Transverse colon (tissue), 4 donors: ENCODE data around the gene SFN. TPM values are rescaled to one million over a fixed set of nuclear protein-coding genes. Genes with fewer than 3 reads are reported as not detected.
A peak's percentile ranks its signal among the peaks of the same experiment; 100 is the strongest.
"Not testable (repeated sequence)": the region's sequence is repeated elsewhere in the genome, so short reads cannot be mapped to it uniquely, and the experiment has no call there.

Source experiments
- DNase-seq: peaks from one replicate; pipeline ENCODE4 v3.0.0-alpha.2; 2019
- H3K27ac ChIP-seq, 4 donors: fragments of 200-600 bp; sonication (generic); 2 replicates each; pipeline ENCODE4 v1.5.1; 2016 to 2018; ENCODE audit warnings: inconsistent platforms in 4 of 4
- H3K27me3 ChIP-seq: fragments of 200-600 bp; sonication (generic); 2 replicates; pipeline ENCODE4 v1.5.1; 2017; ENCODE audit warnings: inconsistent platforms
- H3K36me3 ChIP-seq, 4 donors: fragments of 200-600 bp; sonication (generic); 2 replicates each; pipeline ENCODE4 v1.5.1; 2017 to 2019; ENCODE audit warnings: inconsistent platforms in 4 of 4
- H3K4me1 ChIP-seq, 4 donors: fragments of 200-600 bp; sonication (generic); 2 replicates each; pipeline ENCODE4 v1.5.1; 2017 to 2020; ENCODE audit warnings: inconsistent platforms in 4 of 4
- H3K4me3 ChIP-seq, 4 donors: fragments of 200-600 bp; sonication (generic); 1 replicate in 1 of 4; 2 replicates in 3 of 4; pipeline versions ENCODE4 v1.5.1 to v1.6.1; 2017 to 2019; ENCODE audit warnings: inconsistent platforms in 4 of 4
- H3K9me3 ChIP-seq, 2 donors: fragments of 200-600 bp; sonication (generic); 2 replicates each; pipeline ENCODE4 v1.5.1; 2017 to 2019; ENCODE audit warnings: inconsistent platforms in 2 of 2
- CTCF ChIP-seq, 5 experiments: fragments of 200-600 bp in 3 of 5; fragments of 450-650 bp in 2 of 5; sonication (generic) in 3 of 5; IDR thresholded peaks; 1 replicate in 2 of 5; 2 replicates in 3 of 5; pipeline ENCODE4 v1.5.1; 2016 to 2017; ENCODE audit warnings: antibody characterized with exemption in 5 of 5, inconsistent platforms in 3 of 5, mild to moderate bottlenecking in 2 of 5, moderate library complexity in 1 of 5
- EP300 ChIP-seq: sonication (generic); formaldehyde crosslinking; IDR thresholded peaks from one replicate; pipeline ENCODE4 v1.6.1; 2017; ENCODE audit warnings: antibody characterized with exemption, low read depth
- POLR2A ChIP-seq: fragments of 450-650 bp; IDR thresholded peaks from one replicate; pipeline ENCODE4 v1.6.1; 2016; ENCODE audit warnings: antibody characterized with exemption, mild to moderate bottlenecking, moderate library complexity
- POLR2AphosphoS5 ChIP-seq, 3 donors: sonication (generic); formaldehyde crosslinking; IDR thresholded peaks; one replicate each; pipeline ENCODE4 v1.6.1; 2016; ENCODE audit warnings: antibody characterized with exemption in 3 of 3
- WGBS, 2 donors: methylation state at CpG; one replicate each; pipeline ENCODE4 v1.1.5; 2018; ENCODE audit warnings: low coverage in 1 of 2; 5-methylcytosine and 5-hydroxymethylcytosine counted together
- in situ Hi-C, 4 donors: fragments of 200-750 bp; cut with MboI; loops; one replicate each; pipeline versions ENCODE4 v1.15.0 to v1.15.1; 2017; ENCODE audit warnings: low sequenced_read_pairs in 3 of 4, low pct_ligation_motif_present in 1 of 4, low pct_unique_long_range_greater_than_20kb in 1 of 4
- intact Hi-C: fragments of 100-400 bp; cut with DNase I; formaldehyde crosslinking; loops from one replicate; pipeline ENCODE4 v1.15.1; 2023; ENCODE audit warnings: low total_unique reads
- total RNA-seq, 4 donors: library from RNA; depleted of rRNA; stranded (reverse); fragments of >200 nt; gene quantifications; one replicate each; pipeline ENCODE4 v1.1.0, GENCODE V29; 2016

The SFN gene
- total RNA-seq, 4 donors from 2014 or later = 50.2 to 197 (median 163) TPM

GRCh38 chr1:26831546-26832248, 31.3 kb upstream of the SFN start:
- Histone ChIP-seq H3K36me3 (peaks cover 0 to 19% (median 8%) of the 10 kb centered on the region in 4 donors), H3K9me3 (no peaks in the 10 kb centered on the region), H3K27me3 (no peaks in the 10 kb centered on the region), H3K4me1 (peaks cover 8 to 36% (median 21%) of the 10 kb centered on the region in 4 donors), H3K4me3 (no peak overlapping the region), H3K27ac (no peak overlapping the region)
- 49% methylated on average over 3 of the region's 3 CpGs; no CpG with 5 or more reads in 1 of the 2 donors for WGBS, 2 donors
- intact Hi-C loops (no loop called here), in situ Hi-C loops (no loop called here)
- DNase-seq = no peak
- TF ChIP-seq CTCF (IDR thresholded peaks at IDR 0.05) = no peak
- no peak for TF ChIP-seq EP300
- no peak for TF ChIP-seq POLR2A
- TF ChIP-seq POLR2AphosphoS5 (IDR thresholded peaks at IDR 0.05) = no peak

GRCh38 chr1:26832249-26832960, 30.5 kb upstream of the SFN start:
- in situ Hi-C loops = no loop called here
- H3K4me3 ChIP-seq = no peak overlapping the region
- intact Hi-C loops = no loop called here
- peak overlapping the region in 2 of 4 donors; percentile 71 to 74 for H3K27ac ChIP-seq
- H3K36me3 ChIP-seq = peaks cover 0 to 19% (median 8%) of the 10 kb centered on the region in 4 donors
- H3K9me3 ChIP-seq = no peaks in the 10 kb centered on the region
- peaks cover 6 to 32% (median 18%) of the 10 kb centered on the region in 4 donors for H3K4me1 ChIP-seq
- no peak for DNase-seq
- TF ChIP-seq POLR2AphosphoS5 (IDR thresholded peaks at IDR 0.05) (no peak), CTCF (IDR thresholded peaks at IDR 0.05) (no peak), POLR2A (no peak)
- no peaks in the 10 kb centered on the region for H3K27me3 ChIP-seq
- 86 to 94% methylated on average over 7 to 16 of the region's 16 CpGs for WGBS, 2 donors

- intact Hi-C loops = no loop called here
- H3K9me3 ChIP-seq = no peaks in the 10 kb centered on the region
- no peak overlapping the region for H3K4me3 ChIP-seq
- no peaks in the 10 kb centered on the region for H3K27me3 ChIP-seq
- H3K4me1 ChIP-seq = peaks cover 0 to 19% (median 7%) of the 10 kb centered on the region in 4 donors
- TF ChIP-seq EP300 (no peak), CTCF (IDR thresholded peaks at IDR 0.05) (no peak), POLR2A (peak; percentile 23), POLR2AphosphoS5 (IDR thresholded peaks at IDR 0.05) (peak in 1 of 3 donors; percentile 17)
- H3K36me3 ChIP-seq = peaks cover 0 to 19% (median 8%) of the 10 kb centered on the region in 4 donors
- DNase-seq = peak; percentile 83
- in situ Hi-C loops = no loop called here
- peak overlapping the region; percentile 50 to 74 (median 68) for H3K27ac ChIP-seq
- 56 to 77% methylated on average over 5 to 23 of the region's 23 CpGs for WGBS, 2 donors
Measured at GRCh38 chr1:26833432-26834405, 29.2 kb upstream of the SFN start.

GRCh38 chr1:26837665-26838064, 25.3 kb upstream of the SFN start:
- Histone ChIP-seq H3K27ac (peak overlapping the region in 1 of 4 donors; percentile 74), H3K36me3 (peaks cover 0 to 31% (median 8%) of the 10 kb centered on the region in 4 donors)

More at GRCh38 chr1:26837665-26838064, 25.3 kb upstream of the SFN start:
- WGBS, 2 donors = 94% methylated on average over 5 of the region's 5 CpGs; no CpG with 5 or more reads in 1 of the 2 donors
- DNase-seq, intact Hi-C loops, in situ Hi-C loops, H3K27me3 ChIP-seq, H3K9me3 ChIP-seq, H3K4me3 ChIP-seq, H3K4me1 ChIP-seq: not testable (repeated sequence)
